Osteoblast (primary cell): ENCODE data around the gene COL4A1. TPM values are rescaled to one million over a fixed set of nuclear protein-coding genes. Genes with fewer than 3 reads are reported as not detected.

Experiments
- DNase-seq: peaks from one replicate; pipeline ENCODE4 v3.0.0; 2011; ENCODE audit warnings: low spot score, mixed read lengths; ENCODE audit not compliant: insufficient read length; ENCODE audit errors: missing footprints
- H2AFZ ChIP-seq: 2 replicates; pipeline ENCODE4 v1.6.0; 2011; ENCODE audit warnings: mild to moderate bottlenecking, low read length
- H3K27ac ChIP-seq: 2 replicates; pipeline ENCODE4 v1.5.1; 2011; ENCODE audit warnings: mild to moderate bottlenecking, low read depth, low read length, moderate library complexity
- H3K27me3 ChIP-seq: 2 replicates; pipeline ENCODE4 v1.6.0; 2012; ENCODE audit warnings: mild to moderate bottlenecking, control low read depth, inconsistent platforms, low read length, moderate library complexity; ENCODE audit not compliant: insufficient read depth
- H3K36me3 ChIP-seq: 2 replicates; pipeline ENCODE4 v1.5.1; 2011; ENCODE audit warnings: mild to moderate bottlenecking, low read length, control low read depth, moderate library complexity; ENCODE audit not compliant: insufficient read depth
- H3K4me1 ChIP-seq: 2 replicates; pipeline ENCODE4 v1.5.1; 2011; ENCODE audit warnings: mild to moderate bottlenecking, low read length, control low read depth, moderate library complexity; ENCODE audit not compliant: insufficient read depth
- H3K4me2 ChIP-seq: 2 replicates; pipeline ENCODE4 v1.6.0; 2011; ENCODE audit warnings: mild to moderate bottlenecking, low read length; ENCODE audit not compliant: insufficient read depth
- H3K4me3 ChIP-seq: fragments of 200-600 bp; sonication (generic); 3 replicates; pipeline ENCODE4 v1.5.1; 2012; ENCODE audit warnings: mild to moderate bottlenecking, low read length, inconsistent platforms; ENCODE audit not compliant: insufficient read depth
- H3K79me2 ChIP-seq: 2 replicates; pipeline ENCODE4 v1.6.0; 2012; ENCODE audit warnings: mild to moderate bottlenecking, low read length, control low read depth, inconsistent platforms; ENCODE audit not compliant: insufficient read depth
- H3K9me3 ChIP-seq: 2 replicates; pipeline ENCODE4 v1.5.1; 2011; ENCODE audit warnings: low read depth, low read length, control low read depth
- H4K20me1 ChIP-seq: 2 replicates; pipeline ENCODE4 v1.6.0; 2012; ENCODE audit warnings: mild to moderate bottlenecking, low read length, control low read depth; ENCODE audit not compliant: insufficient read depth
- CTCF ChIP-seq: IDR thresholded peaks from 2 replicates; pipeline ENCODE4 v1.5.1; 2011; ENCODE audit warnings: mild to moderate bottlenecking, low read depth, low read length, moderate library complexity; ENCODE audit errors: extremely low read depth
- total RNA-seq: library from RNA; depleted of rRNA; stranded (reverse); fragments of >200 nt; gene quantifications from 2 replicates; pipeline ENCODE4 v1.2.3, GENCODE V29; 2012

The COL4A1 gene
- total RNA-seq, 1 donor: 412 TPM

- TF ChIP-seq CTCF: no peak
- H3K4me2 ChIP-seq: no peak overlapping the region
- H3K27me3 ChIP-seq: no peaks in the 10 kb centered on the region
- no peaks in the 10 kb centered on the region for H3K4me1 ChIP-seq
- peaks cover 86% of the 10 kb centered on the region for H3K79me2 ChIP-seq
- peaks cover 51% of the 10 kb centered on the region for H4K20me1 ChIP-seq
- no peak overlapping the region for H2AFZ ChIP-seq
- no peaks in the 10 kb centered on the region for H3K9me3 ChIP-seq
- H3K27ac ChIP-seq: no peak overlapping the region
- H3K36me3 ChIP-seq: peaks cover 27% of the 10 kb centered on the region
- DNase-seq: no peak
- H3K4me3 ChIP-seq: no peak overlapping the region
These were observed 30.9 kb downstream of the COL4A1 start for GRCh38 chr13:110275931-110276552.

GRCh38 chr13:110274687-110275086 lies 32.3 kb downstream of the COL4A1 start:
- Histone ChIP-seq H3K27me3 (no peaks in the 10 kb centered on the region), H3K4me2 (no peak overlapping the region), H3K4me3 (no peak overlapping the region), H3K9me3 (no peaks in the 10 kb centered on the region), H3K27ac (no peak overlapping the region), H3K79me2 (peaks cover 90% of the 10 kb centered on the region), H4K20me1 (peaks cover 62% of the 10 kb centered on the region), H3K4me1 (no peaks in the 10 kb centered on the region), H3K36me3 (peaks cover 38% of the 10 kb centered on the region), H2AFZ (no peak overlapping the region)
- no peak for DNase-seq
- TF ChIP-seq CTCF: peak; percentile 39

GRCh38 chr13:110273254-110273653 lies 33.7 kb downstream of the COL4A1 start:
- Histone ChIP-seq H3K79me2 (peaks cover 90% of the 10 kb centered on the region), H3K27ac (no peak overlapping the region), H3K4me3 (no peak overlapping the region)

GRCh38 chr13:110272651-110273050 lies 34.3 kb downstream of the COL4A1 start:
- Histone ChIP-seq H3K79me2 (peaks cover 88% of the 10 kb centered on the region), H4K20me1 (peaks cover 62% of the 10 kb centered on the region)
- no peak for TF ChIP-seq CTCF

More at GRCh38 chr13:110273254-110273653, 33.7 kb downstream of the COL4A1 start:
- no peaks in the 10 kb centered on the region for H3K4me1 ChIP-seq
- no peaks in the 10 kb centered on the region for H3K27me3 ChIP-seq
- no peaks in the 10 kb centered on the region for H3K9me3 ChIP-seq
- no peak for DNase-seq
- peaks cover 64% of the 10 kb centered on the region for H4K20me1 ChIP-seq
- no peak for TF ChIP-seq CTCF
- no peak overlapping the region for H2AFZ ChIP-seq
- H3K36me3 ChIP-seq: peaks cover 37% of the 10 kb centered on the region
- no peak overlapping the region for H3K4me2 ChIP-seq

More at GRCh38 chr13:110272651-110273050, 34.3 kb downstream of the COL4A1 start:
- H3K27me3 ChIP-seq: no peaks in the 10 kb centered on the region
- H3K9me3 ChIP-seq: no peaks in the 10 kb centered on the region
- no peak overlapping the region for H3K4me2 ChIP-seq
- no peaks in the 10 kb centered on the region for H3K4me1 ChIP-seq
- H3K27ac ChIP-seq: no peak overlapping the region
- no peak for DNase-seq
- H3K36me3 ChIP-seq: peaks cover 37% of the 10 kb centered on the region
- H2AFZ ChIP-seq: no peak overlapping the region
- no peak overlapping the region for H3K4me3 ChIP-seq
